Measurements from ENCODE around the gene POMT2.

The POMT2 gene

DNA sequence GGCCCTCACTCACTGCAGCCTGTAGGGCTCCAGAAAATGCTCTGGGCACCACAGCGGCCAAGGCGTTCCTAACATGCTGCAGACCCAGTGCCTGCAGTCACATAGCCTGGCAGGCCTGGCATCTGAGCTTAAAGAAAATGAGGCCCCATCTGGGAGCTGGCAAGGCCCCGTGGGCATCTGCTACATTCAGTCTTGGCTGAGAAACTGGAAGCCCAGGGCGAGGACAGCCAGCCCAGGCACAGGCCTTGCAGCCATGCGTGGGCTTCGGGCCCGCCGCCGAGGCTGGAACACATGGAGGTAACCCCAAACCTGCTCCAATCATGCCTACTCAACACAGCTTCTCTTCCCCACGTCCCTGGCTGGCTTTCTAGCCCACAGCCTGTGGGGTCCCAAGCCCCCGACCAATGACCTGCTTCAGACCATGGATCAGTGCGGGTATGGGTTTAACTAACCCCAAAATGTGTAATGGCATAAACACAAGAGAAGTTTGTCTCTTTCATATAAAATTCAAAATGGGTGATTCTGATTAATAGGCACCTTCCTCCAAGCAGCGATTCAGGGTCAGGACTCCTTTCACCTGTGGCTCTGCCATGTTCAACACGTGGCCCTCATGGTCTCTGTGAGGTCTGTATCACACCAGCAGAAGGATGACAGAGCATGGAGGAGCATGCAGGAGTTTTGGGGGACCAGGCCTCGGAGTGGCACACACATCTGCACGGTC, 56.1 kb downstream of the POMT2 start:
- DNase-seq: no peak

DNA sequence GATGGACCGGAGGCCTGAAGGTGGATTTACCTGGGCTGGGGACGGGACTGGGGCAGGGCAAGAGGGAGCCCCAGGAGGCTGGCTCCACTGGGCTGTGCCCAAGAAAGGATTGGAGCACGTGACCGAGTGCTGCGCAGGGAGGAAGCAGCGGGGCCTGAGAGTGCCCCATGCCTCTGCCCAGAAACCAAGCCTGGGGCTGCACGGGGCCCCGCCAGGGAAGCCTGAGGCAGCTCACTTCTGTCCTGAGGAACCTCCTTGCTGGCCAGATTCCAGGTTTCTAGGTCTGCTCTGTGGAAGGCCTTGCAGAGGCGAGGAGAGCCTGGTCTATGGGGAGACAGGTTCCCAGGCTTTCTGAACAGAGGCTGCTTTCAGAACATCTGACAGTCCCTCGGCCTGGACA, 60.1 kb downstream of the POMT2 start:
- no peak for DNase-seq

GRCh38 chr14:77260199-77260598, 60.5 kb downstream of the POMT2 start:
- DNase-seq: no peak

DNA sequence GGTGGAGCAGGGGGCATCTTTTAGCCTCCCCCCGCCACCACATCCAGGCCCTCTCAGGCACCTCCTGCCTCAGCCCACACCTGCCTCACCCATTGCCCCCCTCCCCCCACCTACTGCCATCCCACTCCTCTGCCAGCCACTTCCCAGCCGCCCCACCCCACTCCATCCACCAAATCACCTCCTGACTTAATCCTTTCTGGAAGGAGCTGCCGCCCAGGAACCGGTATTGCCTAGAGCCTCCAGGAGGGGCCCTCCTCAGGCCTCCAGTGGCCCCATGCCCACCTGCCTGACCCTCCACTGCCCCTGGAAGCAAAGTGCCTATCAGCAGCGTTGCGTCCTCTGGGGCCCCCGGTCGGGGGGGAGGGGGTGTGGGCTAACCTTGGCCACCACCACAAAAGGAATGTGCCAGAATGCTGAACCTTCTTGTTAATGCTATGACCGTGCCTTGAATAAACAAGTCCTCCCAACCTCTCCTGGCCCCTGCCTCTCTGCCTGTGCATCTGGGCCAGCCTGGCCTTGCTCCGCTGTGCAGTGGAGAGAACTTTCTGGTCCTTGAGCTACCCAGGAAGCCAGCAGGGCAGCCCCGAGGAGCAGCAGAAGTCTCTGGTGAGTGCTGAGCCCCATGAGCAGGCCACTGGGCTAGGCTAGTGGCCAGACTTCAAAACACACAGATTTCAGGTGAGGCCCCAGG, 61.5 kb downstream of the POMT2 start:
- no peak for DNase-seq

DNA sequence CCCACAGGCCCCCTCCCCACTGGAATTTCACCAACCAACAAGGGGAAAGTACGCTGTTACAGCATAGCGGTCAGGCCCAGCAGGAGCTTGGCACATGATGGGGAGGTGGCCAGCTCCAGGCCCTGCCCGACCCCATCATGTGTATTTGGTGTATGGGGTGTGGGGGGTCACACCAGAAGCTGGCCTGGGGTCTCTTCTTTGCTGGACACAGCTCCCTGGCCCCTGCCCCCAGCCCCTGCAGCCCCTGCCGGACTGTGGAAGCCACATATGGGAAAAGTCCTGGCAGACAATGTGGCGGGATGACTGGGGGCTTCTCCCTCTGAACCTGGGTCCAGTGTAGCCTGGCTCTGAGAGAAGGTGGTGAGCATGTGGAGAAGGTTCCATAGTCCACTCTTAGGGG, 62.1 kb downstream of the POMT2 start:
- DNase-seq: no peak

DNA sequence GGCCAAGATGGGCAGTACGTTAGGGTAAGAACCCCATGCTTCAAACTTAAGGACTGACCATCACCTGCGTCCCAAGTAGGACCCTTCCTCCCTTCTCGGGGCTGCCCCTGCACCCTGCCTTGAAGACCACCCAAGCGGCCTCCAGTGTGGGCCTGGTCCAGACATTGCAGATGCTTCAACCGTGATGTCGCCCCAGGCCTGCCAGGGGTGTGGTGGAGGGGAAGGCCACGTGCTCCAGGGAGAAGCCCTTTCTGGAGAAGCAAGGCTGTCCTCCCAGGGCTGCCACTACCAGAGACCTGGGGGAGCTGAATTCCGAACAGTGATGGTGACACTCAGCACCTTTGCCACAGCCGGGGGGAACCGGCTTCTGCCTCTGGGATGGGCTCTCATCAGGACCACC, 63.0 kb downstream of the POMT2 start:
- DNase-seq: no peak

GRCh38 chr14:77256694-77257093, 64.0 kb downstream of the POMT2 start:
- no peak for DNase-seq

GRCh38 chr14:77253333-77254190, 67.1 kb downstream of the POMT2 start:
- DNase-seq: no peak

DNA sequence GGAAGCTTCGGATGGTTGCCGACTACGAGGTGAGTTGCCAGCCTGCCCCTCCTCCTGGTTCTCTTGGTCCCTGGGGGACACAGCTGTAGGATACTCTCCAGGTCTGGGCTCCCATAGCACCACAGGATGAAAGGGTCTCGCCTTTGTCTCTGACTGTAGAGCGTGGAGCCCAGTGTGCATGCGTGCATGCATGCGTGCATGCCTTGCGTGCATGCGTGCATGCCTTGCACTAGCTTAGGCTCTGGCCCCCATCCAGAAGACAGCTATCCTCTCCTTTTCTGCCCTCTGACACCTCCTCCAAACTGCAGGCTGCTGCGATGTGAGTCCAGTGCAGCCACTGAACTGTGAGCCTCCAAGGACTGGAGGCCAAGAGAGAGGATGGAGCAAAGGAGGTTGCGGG, 68.8 kb downstream of the POMT2 start:
- DNase-seq: no peak

GRCh38 chr14:77250927-77251326, 69.8 kb downstream of the POMT2 start:
- DNase-seq: no peak

DNA sequence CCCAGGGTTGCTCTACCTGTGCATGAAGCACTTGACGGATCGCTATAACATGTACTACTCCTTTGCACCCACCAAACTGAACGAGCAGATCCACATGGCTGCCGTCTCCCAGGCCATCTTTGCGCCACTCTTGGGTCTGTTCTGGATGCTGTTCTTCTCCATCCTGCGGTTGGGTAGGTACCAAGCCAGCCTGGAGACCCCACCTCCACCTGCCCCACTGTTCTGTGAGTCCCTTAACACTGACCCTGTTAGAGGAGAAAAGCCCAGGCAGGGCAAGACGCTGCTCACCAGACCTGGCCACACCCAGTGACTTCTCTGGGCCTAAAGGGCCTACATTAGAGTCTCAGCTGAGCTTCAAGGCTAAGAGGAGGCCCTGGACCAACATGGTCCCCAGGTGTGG, 71.4 kb downstream of the POMT2 start:
- DNase-seq: no peak

GRCh38 chr14:77248666-77249065, 72.0 kb downstream of the POMT2 start:
- no peak for DNase-seq

- DNase-seq: no peak
Observed at GRCh38 chr14:77246784-77247183, 73.9 kb downstream of the POMT2 start.

DNA sequence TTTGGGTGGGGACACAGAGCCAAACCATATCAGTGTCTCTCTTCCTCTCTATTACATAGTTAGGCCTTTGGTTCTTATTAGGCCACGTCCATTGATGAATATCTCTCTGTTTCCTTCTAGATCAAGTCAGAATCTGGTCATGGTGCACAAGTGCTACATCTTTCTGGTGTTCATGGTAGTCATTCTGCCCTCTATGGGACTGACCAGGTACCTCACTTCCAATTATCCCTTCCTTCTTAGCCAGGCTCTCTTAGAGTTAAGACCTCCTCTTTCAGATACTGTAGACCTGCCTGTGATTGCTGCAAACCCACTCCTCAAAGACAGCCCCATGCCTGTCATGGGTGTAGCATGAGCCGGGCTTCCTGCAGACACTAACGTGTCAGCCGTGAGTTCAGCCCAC, 74.9 kb downstream of the POMT2 start:
- DNase-seq: no peak

- no peak for DNase-seq
Observed at GRCh38 chr14:77243853-77244252, 76.8 kb downstream of the POMT2 start.

DNA sequence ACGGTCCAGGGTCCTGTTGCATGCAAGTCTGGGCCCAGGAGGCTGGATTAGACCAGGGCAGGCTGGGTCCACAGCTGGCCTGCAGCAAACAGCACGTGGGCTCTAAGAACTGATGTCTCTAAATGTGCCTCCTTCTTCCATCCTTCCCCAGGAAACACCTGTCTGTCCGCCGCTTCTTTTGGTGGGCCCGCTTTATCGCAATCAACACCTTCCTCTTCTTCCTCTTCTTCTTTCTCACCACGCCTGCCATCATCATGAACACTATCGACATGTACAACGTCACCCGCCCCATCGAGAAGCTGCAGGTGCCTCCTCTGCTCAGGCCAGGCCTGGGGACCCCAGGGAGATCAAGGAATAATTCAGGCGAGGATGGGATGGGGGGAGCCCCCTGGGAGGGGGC, 77.9 kb downstream of the POMT2 start:
- no peak for DNase-seq

DNA sequence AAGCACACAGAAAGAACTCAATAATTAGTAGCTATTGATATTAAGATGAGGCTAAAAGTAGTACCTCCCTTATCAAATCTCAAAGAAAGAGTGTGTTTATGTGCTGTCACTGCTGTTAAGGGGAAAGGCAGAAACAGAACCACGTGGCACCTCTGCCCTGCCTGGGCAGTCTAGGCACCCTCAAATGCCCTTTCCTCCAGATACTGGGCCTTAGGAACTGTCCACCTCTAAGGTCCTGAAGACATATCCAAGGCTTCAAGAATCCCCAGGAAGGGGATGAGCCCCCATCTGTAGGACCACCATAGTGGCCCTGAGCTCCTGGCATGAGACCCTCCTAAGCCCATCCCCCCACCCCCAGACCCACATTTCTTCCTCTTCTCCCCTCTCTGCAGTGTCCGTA, 78.7 kb downstream of the POMT2 start:
- DNase-seq: no peak

- no peak for DNase-seq
Observed at GRCh38 chr14:77240336-77240915, 80.3 kb downstream of the POMT2 start.

GRCh38 chr14:77239412-77239811, 81.3 kb downstream of the POMT2 start:
- DNase-seq: no peak

- no peak for DNase-seq
Observed at GRCh38 chr14:77238996-77239395, 81.7 kb downstream of the POMT2 start.

GRCh38 chr14:77238356-77238755, 82.3 kb downstream of the POMT2 start:
- no peak for DNase-seq

GRCh38 chr14:77236814-77237213, 83.9 kb downstream of the POMT2 start:
- no peak for DNase-seq

DNA sequence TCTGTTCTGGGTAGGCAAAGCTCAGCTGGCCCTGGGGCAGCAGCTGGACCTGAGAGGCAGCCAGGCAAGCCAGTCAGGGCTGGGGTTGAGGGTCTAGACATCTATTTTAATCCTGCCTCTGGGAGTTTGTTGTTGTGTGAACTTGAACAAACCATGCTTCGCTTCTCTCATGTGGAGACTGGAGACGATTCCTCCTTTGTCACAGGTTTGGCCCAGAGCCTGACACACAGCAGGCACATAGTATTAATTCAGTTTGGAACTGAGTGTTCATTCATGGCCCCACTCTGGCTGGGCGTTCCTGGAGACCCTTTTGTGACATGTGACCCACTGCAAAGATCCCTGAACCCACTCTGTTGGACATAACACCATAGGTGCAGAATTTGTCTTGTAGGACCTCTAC, 89.0 kb downstream of the POMT2 start:
- DNase-seq: no peak

- DNase-seq: no peak
Observed at GRCh38 chr14:77230914-77231313, 89.8 kb downstream of the POMT2 start.

Data from NCI-H2227 treated with DMSO at 0.1 percent for 48 hours (cell line).